Measurements from ENCODE around the gene UBA7.

The UBA7 gene

GRCh38 chr3:49759226-49759625, 54.5 kb downstream of the UBA7 start:
- Mint-ChIP-seq H3K4me3 (no peak overlapping the region), H3K27ac (peak overlapping the region; percentile 67 to 85 (median 80)), H3K9me3 (no peaks in the 10 kb centered on the region), H3K36me3 (ENCODE audit: low read depth) (peaks cover 13% of the 10 kb centered on the region), H3K4me1 (peaks cover 9% of the 10 kb centered on the region), H3K27me3 (ENCODE audit: low read depth) (no peaks in the 10 kb centered on the region)
- TF ChIP-seq CTCF (IDR thresholded peaks at IDR 0.05; ENCODE audit: unreplicated experiment in 3 of 3) = no peak

- H3K4me1 Mint-ChIP-seq = peaks cover 14% of the 10 kb centered on the region
- TF ChIP-seq CTCF (IDR thresholded peaks at IDR 0.05; ENCODE audit: unreplicated experiment in 3 of 3) = no peak
- no peak overlapping the region for H3K4me3 Mint-ChIP-seq
- peak overlapping the region in 1 of 3 experiments; percentile 12 for H3K27ac Mint-ChIP-seq
- H3K27me3 Mint-ChIP-seq (ENCODE audit: low read depth) = no peaks in the 10 kb centered on the region
- no peaks in the 10 kb centered on the region for H3K9me3 Mint-ChIP-seq
- peaks cover 11% of the 10 kb centered on the region for H3K36me3 Mint-ChIP-seq (ENCODE audit: low read depth)
Measured at GRCh38 chr3:49757197-49757596, 56.6 kb downstream of the UBA7 start.

GRCh38 chr3:49756036-49756435, 57.7 kb downstream of the UBA7 start:
- no peaks in the 10 kb centered on the region for H3K9me3 Mint-ChIP-seq
- no peak overlapping the region for H3K4me3 Mint-ChIP-seq
- no peaks in the 10 kb centered on the region for H3K27me3 Mint-ChIP-seq (ENCODE audit: low read depth)
- TF ChIP-seq CTCF (IDR thresholded peaks at IDR 0.05; ENCODE audit: unreplicated experiment in 3 of 3) = no peak
- peaks cover 11% of the 10 kb centered on the region for H3K36me3 Mint-ChIP-seq (ENCODE audit: low read depth)
- peaks cover 14% of the 10 kb centered on the region for H3K4me1 Mint-ChIP-seq
- H3K27ac Mint-ChIP-seq = peak overlapping the region in 2 of 3 experiments; percentile 25 to 47
